Right lobe of liver (tissue), 4 donors: ENCODE measurements around the gene HRH2.

Experiments
- POLR2A ChIP-seq: fragments of 450-650 bp; IDR thresholded peaks from one replicate; pipeline ENCODE4 v1.6.1; 2017; ENCODE audit warnings: antibody characterized with exemption, mild to moderate bottlenecking
- TF ChIP-seq, protein P1 (sequence below), 4 donors: fragments of 200-600 bp in 3 of 4; fragments of 450-650 bp in 1 of 4; IDR thresholded peaks; one replicate each; pipeline versions ENCODE4 v1.5.1 to v1.8.0; 2016 to 2022; ENCODE audit warnings: antibody characterized with exemption in 4 of 4, mild to moderate bottlenecking in 2 of 4
- donor health status: DM: no; HTN: no; CAD: no.
- donor health status: DM: no; HTN: no; CAD: no.
- donor health status: DM: no; HTN: yes; CAD: no.

GRCh38 chr5:175701797-175702196, 43.9 kb downstream of the HRH2 start:
- TF ChIP-seq, protein P1, sequence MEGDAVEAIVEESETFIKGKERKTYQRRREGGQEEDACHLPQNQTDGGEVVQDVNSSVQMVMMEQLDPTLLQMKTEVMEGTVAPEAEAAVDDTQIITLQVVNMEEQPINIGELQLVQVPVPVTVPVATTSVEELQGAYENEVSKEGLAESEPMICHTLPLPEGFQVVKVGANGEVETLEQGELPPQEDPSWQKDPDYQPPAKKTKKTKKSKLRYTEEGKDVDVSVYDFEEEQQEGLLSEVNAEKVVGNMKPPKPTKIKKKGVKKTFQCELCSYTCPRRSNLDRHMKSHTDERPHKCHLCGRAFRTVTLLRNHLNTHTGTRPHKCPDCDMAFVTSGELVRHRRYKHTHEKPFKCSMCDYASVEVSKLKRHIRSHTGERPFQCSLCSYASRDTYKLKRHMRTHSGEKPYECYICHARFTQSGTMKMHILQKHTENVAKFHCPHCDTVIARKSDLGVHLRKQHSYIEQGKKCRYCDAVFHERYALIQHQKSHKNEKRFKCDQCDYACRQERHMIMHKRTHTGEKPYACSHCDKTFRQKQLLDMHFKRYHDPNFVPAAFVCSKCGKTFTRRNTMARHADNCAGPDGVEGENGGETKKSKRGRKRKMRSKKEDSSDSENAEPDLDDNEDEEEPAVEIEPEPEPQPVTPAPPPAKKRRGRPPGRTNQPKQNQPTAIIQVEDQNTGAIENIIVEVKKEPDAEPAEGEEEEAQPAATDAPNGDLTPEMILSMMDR (IDR thresholded peaks at IDR 0.05) = no peak
- no peak for TF ChIP-seq POLR2A
